Neuronal stem cell (in vitro differentiated cells): Measurements from ENCODE around the gene BICRA.
"Not testable (repeated sequence)": the region's sequence is repeated elsewhere in the genome, so short reads cannot be mapped to it uniquely, and the experiment has no call there.

Experiments used
- DNase-seq: peaks from one replicate; pipeline ENCODE4 v3.0.0-alpha.2; 2013; ENCODE audit warnings: low spot score
- H2AFZ ChIP-seq: one replicate; pipeline ENCODE4 v1.6.1; 2013; ENCODE audit warnings: mild to moderate bottlenecking, low read length, inconsistent platforms
- H2AK5ac ChIP-seq: 2 replicates; pipeline ENCODE4 v1.6.1; 2013; ENCODE audit warnings: low read depth, mild to moderate bottlenecking, inconsistent platforms, low read length, moderate library complexity, mixed read lengths
- H2BK120ac ChIP-seq: 2 replicates; pipeline ENCODE4 v1.6.1; 2013; ENCODE audit warnings: low read depth, mild to moderate bottlenecking, inconsistent platforms, low read length, moderate library complexity, mixed read lengths
- H2BK12ac ChIP-seq: one replicate; pipeline ENCODE4 v1.6.1; 2013; ENCODE audit warnings: low read length, inconsistent platforms
- H2BK15ac ChIP-seq: 2 replicates; pipeline ENCODE4 v1.6.1; 2013; ENCODE audit warnings: mild to moderate bottlenecking, low read length, inconsistent platforms, mixed read lengths
- H2BK5ac ChIP-seq: one replicate; pipeline ENCODE4 v1.6.1; 2013; ENCODE audit warnings: inconsistent platforms, mild to moderate bottlenecking, low read length, moderate library complexity
- H3K14ac ChIP-seq: one replicate; pipeline ENCODE4 v1.6.1; 2013; ENCODE audit warnings: low read length, inconsistent platforms
- H3K18ac ChIP-seq: 2 replicates; pipeline ENCODE4 v1.6.1; 2013; ENCODE audit warnings: low read length, inconsistent platforms
- H3K23ac ChIP-seq: 2 replicates; pipeline ENCODE4 v1.6.1; 2013; ENCODE audit warnings: low read depth, mild to moderate bottlenecking, mixed read lengths, low read length, inconsistent platforms; ENCODE audit not compliant: poor library complexity
- H3K27ac ChIP-seq: replicated peaks from 3 replicates; pipeline ENCODE4 v1.5.1; 2013; ENCODE audit warnings: low read length, inconsistent platforms
- H3K27me3 ChIP-seq, 3 experiments: 2 replicates each; pipeline ENCODE4 v1.6.1; 2013; ENCODE audit warnings: low read length in 3 of 3, mild to moderate bottlenecking in 2 of 3, inconsistent platforms in 1 of 3, low read depth in 1 of 3, mixed read lengths in 1 of 3, moderate library complexity in 1 of 3; ENCODE audit not compliant: control insufficient read depth in 3 of 3, insufficient read depth in 3 of 3
- H3K36me3 ChIP-seq, 2 donors: replicated peaks in 1 of 2; 2 replicates each; pipeline ENCODE4 v1.6.1; 2013; ENCODE audit warnings: low read length in 2 of 2; ENCODE audit not compliant: control insufficient read depth in 2 of 2, insufficient read depth in 2 of 2
- H3K4ac ChIP-seq: 2 replicates; pipeline ENCODE4 v1.6.1; 2013; ENCODE audit warnings: inconsistent platforms, mild to moderate bottlenecking, low read length, moderate library complexity
- H3K4me1 ChIP-seq, 2 donors: 1 replicate in 1 of 2; 2 replicates in 1 of 2; pipeline ENCODE4 v1.6.1; 2013; ENCODE audit warnings: low read length in 2 of 2, low read depth in 1 of 2; ENCODE audit not compliant: control insufficient read depth in 2 of 2, insufficient read depth in 1 of 2
- H3K4me2 ChIP-seq: one replicate; pipeline ENCODE4 v1.6.1; 2013; ENCODE audit warnings: mild to moderate bottlenecking, low read length, inconsistent platforms; ENCODE audit not compliant: insufficient read depth, poor library complexity, severe bottlenecking
- H3K4me3 ChIP-seq, 2 donors: 2 replicates each; pipeline ENCODE4 v1.5.1; 2013; ENCODE audit warnings: low read length in 2 of 2, mild to moderate bottlenecking in 2 of 2, inconsistent platforms in 1 of 2, moderate library complexity in 1 of 2
- H3K79me1 ChIP-seq: one replicate; pipeline ENCODE4 v1.6.1; 2013; ENCODE audit warnings: low read depth, mild to moderate bottlenecking, inconsistent platforms, low read length, moderate library complexity
- H3K9ac ChIP-seq: one replicate; pipeline ENCODE4 v1.6.1; 2013; ENCODE audit warnings: mild to moderate bottlenecking, low read depth, low read length, inconsistent platforms; ENCODE audit not compliant: poor library complexity
- H3K9me3 ChIP-seq, 2 donors: replicated peaks in 1 of 2; 2 replicates each; pipeline versions ENCODE3 to v1.6.1; 2013; ENCODE audit warnings: low read length in 2 of 2, mild to moderate bottlenecking in 2 of 2, inconsistent platforms in 1 of 2, low read depth in 1 of 2, mixed read lengths in 1 of 2, moderate library complexity in 1 of 2; ENCODE audit not compliant: control insufficient read depth in 2 of 2, insufficient read depth in 1 of 2
- H4K8ac ChIP-seq: one replicate; pipeline ENCODE4 v1.6.1; 2013; ENCODE audit warnings: low read depth, mild to moderate bottlenecking, inconsistent platforms, low read length, moderate library complexity
- H4K91ac ChIP-seq: one replicate; pipeline ENCODE4 v1.6.1; 2013; ENCODE audit warnings: low read length, low read depth, mild to moderate bottlenecking, inconsistent platforms; ENCODE audit not compliant: poor library complexity
- WGBS, 2 donors: extraction: QIAGEN DNeasy Blood & Tissue Kit; methylation state at CpG; one replicate each; pipeline ENCODE4 v1.1.7; 2013; ENCODE audit warnings: missing lambda C conversion rate in 2 of 2, mixed read lengths in 1 of 2; ENCODE audit not compliant: insufficient read length in 2 of 2, insufficient replicate concordance in 1 of 2; ENCODE audit errors: extremely low coverage in 2 of 2; 5-methylcytosine and 5-hydroxymethylcytosine counted together

The BICRA gene

DNA sequence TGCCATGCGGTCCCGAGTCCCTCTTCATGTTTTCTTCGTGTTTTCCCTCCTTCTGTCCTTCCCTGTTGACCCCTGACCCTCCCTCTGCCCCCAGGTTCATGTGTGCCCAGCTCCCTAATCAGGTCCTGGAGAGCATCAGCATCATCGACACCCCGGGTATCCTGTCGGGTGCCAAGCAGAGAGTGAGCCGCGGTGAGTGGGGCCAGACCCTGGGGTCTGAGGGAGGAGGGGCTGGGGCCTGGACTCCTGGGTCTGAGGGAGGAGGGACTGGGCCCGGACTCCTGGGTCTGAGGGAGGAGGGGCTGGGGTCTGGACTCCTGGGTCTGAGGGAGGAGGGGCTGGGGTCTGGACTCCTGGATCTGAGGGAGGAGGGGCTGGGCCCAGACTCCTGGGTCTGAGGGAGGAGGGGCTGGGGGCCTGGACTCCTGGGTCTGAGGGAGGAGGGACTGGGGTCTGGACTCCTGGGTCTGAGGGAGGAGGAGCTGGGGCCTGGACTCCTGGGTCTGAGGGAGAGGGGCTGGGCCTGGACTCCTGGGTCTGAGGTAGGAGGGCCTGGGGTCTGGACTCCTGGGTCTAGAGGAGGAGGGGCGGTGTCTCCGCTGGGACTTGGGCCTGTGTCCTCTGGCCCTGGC is 109.6 kb downstream of the BICRA start:
- H2BK12ac ChIP-seq = peak overlapping the region; percentile 46
- peaks cover 5 to 13% of the 10 kb centered on the region in 2 donors for H3K4me1 ChIP-seq
- not testable (repeated sequence) for H3K4ac ChIP-seq, H3K36me3 ChIP-seq, H3K79me1 ChIP-seq, H4K8ac ChIP-seq, DNase-seq, H2BK120ac ChIP-seq, H3K27ac ChIP-seq, H3K27me3 ChIP-seq, H3K4me2 ChIP-seq
- peak overlapping the region; percentile 97 for H3K14ac ChIP-seq
- H2BK15ac ChIP-seq = peak overlapping the region; percentile 93
- H2BK5ac ChIP-seq = peak overlapping the region; percentile 39
- H3K9ac ChIP-seq = peak overlapping the region; percentile 81
- H3K4me3 ChIP-seq = peak overlapping the region in 1 of 2 donors; percentile 24
- H3K23ac ChIP-seq = peak overlapping the region; percentile 85
- H3K18ac ChIP-seq = peak overlapping the region; percentile 97
- H2AK5ac ChIP-seq = peak overlapping the region; percentile 79
- H2AFZ ChIP-seq = peak overlapping the region; percentile 100
- peaks cover 9 to 11% of the 10 kb centered on the region in 2 donors for H3K9me3 ChIP-seq
- H4K91ac ChIP-seq = peak overlapping the region; percentile 85
- WGBS, 2 donors = no CpG with 5 or more reads among the region's 11 CpGs

DNA sequence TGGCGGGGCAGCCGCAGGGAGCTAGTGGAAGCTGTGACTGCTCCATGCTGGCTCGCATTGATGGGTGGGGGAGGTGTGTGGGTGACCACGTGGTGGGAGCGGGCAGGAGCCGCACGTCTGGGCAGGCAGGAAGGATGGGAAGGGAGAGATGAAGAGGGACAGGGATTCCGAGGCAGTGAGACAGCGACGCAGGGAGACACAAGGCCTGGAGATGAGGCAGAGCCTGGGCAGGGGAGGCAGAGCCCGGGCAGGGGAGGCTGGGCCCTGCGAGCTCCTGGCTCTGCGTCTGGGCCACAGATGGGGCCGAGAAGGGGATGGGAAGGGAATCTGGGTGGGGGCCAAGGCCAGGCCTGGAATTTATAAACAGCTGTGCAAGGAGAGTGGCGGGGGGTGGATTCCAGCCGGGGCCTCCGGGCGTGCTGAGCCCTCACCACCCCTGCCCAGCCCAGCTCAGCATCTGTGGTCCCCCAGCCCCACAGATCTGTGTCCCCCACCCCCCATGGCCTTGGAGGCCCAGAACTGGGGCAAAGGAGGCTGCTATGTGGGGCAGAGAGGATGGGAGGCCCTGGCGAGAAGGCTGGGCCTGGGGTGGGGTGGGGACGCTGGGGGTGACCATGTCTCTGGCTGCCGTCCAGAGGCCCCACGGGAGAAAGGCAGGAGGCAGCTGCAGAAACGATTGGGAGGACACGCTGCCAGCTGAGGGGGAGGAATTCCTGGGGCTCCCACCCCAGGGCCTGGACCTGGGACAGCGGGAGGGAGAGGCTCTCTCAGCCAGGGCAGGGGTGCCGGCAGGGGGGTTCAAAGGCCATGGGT is 110.3 kb downstream of the BICRA start:
- Histone ChIP-seq H3K9me3 (peaks cover 3 to 7% of the 10 kb centered on the region in 2 donors), H3K18ac (peak overlapping the region; percentile 97), H2AK5ac (peak overlapping the region; percentile 79), H3K23ac (peak overlapping the region; percentile 85), H4K91ac (peak overlapping the region; percentile 85), H3K4me1 (peaks cover 5 to 13% of the 10 kb centered on the region in 2 donors), H3K4me2 (no peak overlapping the region), H3K4me3 (peak overlapping the region in 1 of 2 donors; percentile 24), H2BK120ac (peak overlapping the region; percentile 96), H3K27ac (peak overlapping the region; percentile 31), H2BK5ac (peak overlapping the region; percentile 53), H3K4ac (peak overlapping the region; percentile 53), H3K14ac (peak overlapping the region; percentile 97), H2BK15ac (peak overlapping the region; percentile 93), H3K27me3 (no peaks in the 10 kb centered on the region), H3K79me1 (no peaks in the 10 kb centered on the region), H3K9ac (peak overlapping the region; percentile 81), H3K36me3 (no peaks in the 10 kb centered on the region), H2AFZ (peak overlapping the region; percentile 100), H4K8ac (no peak overlapping the region), H2BK12ac (peak overlapping the region; percentile 46)
- no peak for DNase-seq
- WGBS, 2 donors = no CpG with 5 or more reads among the region's 26 CpGs

DNA sequence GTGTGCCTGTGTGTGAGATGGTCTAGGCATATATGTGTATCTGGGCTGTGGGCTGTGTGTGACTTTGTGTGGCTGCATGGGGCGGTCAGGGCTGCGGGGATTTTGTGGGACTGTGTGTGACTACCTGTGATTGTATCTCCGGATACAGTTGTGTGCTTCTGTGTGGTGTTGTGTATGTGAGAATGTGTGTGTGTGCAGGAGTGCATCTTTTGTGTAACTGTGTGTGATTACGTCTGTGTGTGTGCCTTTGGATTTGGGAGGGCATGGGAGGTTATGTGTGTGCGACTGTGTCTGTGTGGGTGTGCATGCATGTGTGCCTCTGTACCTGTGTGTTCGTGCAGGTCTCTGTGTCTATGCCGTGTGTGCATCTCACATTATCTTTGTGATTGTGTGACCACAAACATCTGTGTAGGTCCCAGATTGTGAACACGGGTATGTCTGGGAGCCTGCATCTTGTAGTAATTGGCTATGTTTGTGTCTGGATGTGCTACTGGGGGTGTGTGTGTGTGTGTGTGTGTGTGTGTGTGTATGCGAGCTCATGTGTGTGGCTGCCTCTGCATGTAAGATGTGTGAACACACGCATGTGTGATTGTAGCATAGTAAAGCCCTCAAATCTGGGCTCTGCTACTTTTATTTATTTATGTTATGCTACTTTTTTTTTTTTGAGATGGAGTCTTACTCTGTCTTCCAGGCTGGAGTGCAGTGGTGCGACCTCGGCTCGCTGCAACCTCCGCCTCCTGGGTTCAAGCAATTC is 111.9 kb downstream of the BICRA start:
- H3K27me3 ChIP-seq = no peaks in the 10 kb centered on the region
- no peak overlapping the region for H2AFZ ChIP-seq
- H3K4me2 ChIP-seq = no peak overlapping the region
- H3K4me1 ChIP-seq = peaks cover 5 to 13% of the 10 kb centered on the region in 2 donors
- no peak overlapping the region for H2BK12ac ChIP-seq
- no peak overlapping the region for H4K8ac ChIP-seq
- no peak overlapping the region for H2BK5ac ChIP-seq
- H3K4me3 ChIP-seq = peak overlapping the region in 1 of 2 donors; percentile 57
- H3K9me3 ChIP-seq = peaks cover 0 to 2% of the 10 kb centered on the region in 2 donors
- no peak overlapping the region for H2BK120ac ChIP-seq
- no peak for DNase-seq
- no peak overlapping the region for H2BK15ac ChIP-seq
- H3K36me3 ChIP-seq = no peaks in the 10 kb centered on the region
- H3K9ac ChIP-seq = peak overlapping the region; percentile 24
- no peak overlapping the region for H2AK5ac ChIP-seq
- no peak overlapping the region for H3K23ac ChIP-seq
- no peaks in the 10 kb centered on the region for H3K79me1 ChIP-seq
- no peak overlapping the region for H3K18ac ChIP-seq
- no peak overlapping the region for H3K14ac ChIP-seq
- H3K4ac ChIP-seq = no peak overlapping the region
- no CpG with 5 or more reads among the region's 14 CpGs for WGBS, 2 donors
- no peak overlapping the region for H4K91ac ChIP-seq
- no peak overlapping the region for H3K27ac ChIP-seq
